Measurements from ENCODE around the gene E2F8.

The E2F8 gene

GRCh38 chr11:19185036-19185435 is 55.7 kb downstream of the E2F8 start:
- DNase-seq: no peak

GRCh38 chr11:19183646-19184045 is 57.1 kb downstream of the E2F8 start:
- no peak for DNase-seq

GRCh38 chr11:19181531-19182261 is 59.0 kb downstream of the E2F8 start:
- no peak for DNase-seq

- DNase-seq: no peak
Observed at GRCh38 chr11:19176629-19177186, 64.0 kb downstream of the E2F8 start.

All from T-helper 2 cell (primary cell).